Loucy (cell line): ENCODE measurements around the gene TP73.
A peak's percentile ranks its signal among the peaks of the same experiment; 100 is the strongest.

ENCODE experiments used
- H2AFZ ChIP-seq: fragments of 200-600 bp; sonication (generic); 2 replicates; pipeline ENCODE4 v1.6.0; 2016; ENCODE audit warnings: antibody characterized with exemption, mild to moderate bottlenecking, low read length, moderate library complexity
- H3F3A ChIP-seq: fragments of 200-600 bp; 2 replicates; pipeline ENCODE4 v1.6.0; 2016; ENCODE audit warnings: antibody characterized with exemption, low read depth, mild to moderate bottlenecking
- H3K27me3 ChIP-seq: fragments of 200-600 bp; sonication (generic); 2 replicates; pipeline ENCODE4 v1.6.1; 2014; ENCODE audit warnings: low read length, mild to moderate bottlenecking; ENCODE audit not compliant: insufficient read depth, poor library complexity, severe bottlenecking
- H3K36me3 ChIP-seq: fragments of 200-600 bp; sonication (generic); 2 replicates; pipeline ENCODE4 v1.6.1; 2016; ENCODE audit warnings: low read length; ENCODE audit not compliant: insufficient read depth
- H3K4me1 ChIP-seq: fragments of 200-600 bp; sonication (generic); 2 replicates; pipeline ENCODE4 v1.5.1; 2014; ENCODE audit warnings: low read length, mild to moderate bottlenecking; ENCODE audit not compliant: insufficient read depth, poor library complexity, severe bottlenecking
- H3K4me2 ChIP-seq: fragments of 200-600 bp; sonication (generic); 2 replicates; pipeline ENCODE4 v1.6.0; 2014; ENCODE audit warnings: antibody characterized with exemption, low read length, low read depth, mild to moderate bottlenecking; ENCODE audit not compliant: poor library complexity, severe bottlenecking
- H3K4me3 ChIP-seq: fragments of 200-600 bp; sonication (generic); 2 replicates; pipeline ENCODE4 v1.5.1; 2014; ENCODE audit warnings: low read length, mild to moderate bottlenecking, mixed read lengths; ENCODE audit not compliant: poor library complexity, severe bottlenecking
- H3K79me2 ChIP-seq: fragments of 200-600 bp; sonication (generic); 2 replicates; pipeline ENCODE4 v1.6.1; 2014; ENCODE audit warnings: low read length; ENCODE audit not compliant: insufficient read depth
- H3K9ac ChIP-seq: fragments of 200-600 bp; sonication (generic); 2 replicates; pipeline ENCODE4 v1.6.0; 2014; ENCODE audit warnings: mild to moderate bottlenecking, low read depth, low read length, moderate library complexity; ENCODE audit not compliant: poor library complexity, severe bottlenecking
- H3K9me2 ChIP-seq: fragments of 200-600 bp; sonication (generic); replicated peaks from 2 replicates; pipeline ENCODE4 v1.6.1; 2016; ENCODE audit warnings: low read depth, low read length, mixed read lengths
- H3K9me3 ChIP-seq: fragments of 200-600 bp; sonication (generic); 2 replicates; pipeline ENCODE4 v1.6.1; 2014; ENCODE audit warnings: mild to moderate bottlenecking, antibody characterized with exemption, low read length, low read depth; ENCODE audit not compliant: insufficient read depth
- H4K20me1 ChIP-seq: fragments of 200-600 bp; sonication (generic); 2 replicates; pipeline ENCODE4 v1.6.0; 2014; ENCODE audit warnings: antibody characterized with exemption, low read length, mild to moderate bottlenecking; ENCODE audit not compliant: insufficient read depth, poor library complexity, severe bottlenecking
- CTCF ChIP-seq: fragments of 200-600 bp; sonication (generic); conservative IDR thresholded peaks from 2 replicates; pipeline ENCODE4 v1.5.1; 2014; ENCODE audit warnings: mild to moderate bottlenecking, antibody characterized with exemption, low read length
- EZH2phosphoT487 ChIP-seq: fragments of 200-600 bp; IDR thresholded peaks from 2 replicates; pipeline ENCODE4 v1.6.1; 2018; ENCODE audit warnings: antibody characterized with exemption, mild to moderate bottlenecking, moderate library complexity, borderline replicate concordance

Gene TP73

GRCh38 chr1:3674100-3675094 lies 22.1 kb downstream of the TP73 start:
- H3K36me3 ChIP-seq, result no peaks in the 10 kb centered on the region
- no peaks in the 10 kb centered on the region for H4K20me1 ChIP-seq
- H2AFZ ChIP-seq, result no peak overlapping the region
- no peaks in the 10 kb centered on the region for H3K9me3 ChIP-seq
- H3K4me1 ChIP-seq, result peaks cover 21% of the 10 kb centered on the region
- H3K9me2 ChIP-seq, result no peaks in the 10 kb centered on the region
- no peak overlapping the region for H3K4me3 ChIP-seq
- TF ChIP-seq CTCF, result no peak
- no peak for TF ChIP-seq EZH2phosphoT487
- H3K4me2 ChIP-seq, result no peak overlapping the region
- no peak overlapping the region for H3K9ac ChIP-seq
- no peaks in the 10 kb centered on the region for H3K79me2 ChIP-seq
- H3F3A ChIP-seq, result no peaks in the 10 kb centered on the region
- no peaks in the 10 kb centered on the region for H3K27me3 ChIP-seq

- H3K9me2 ChIP-seq, result no peaks in the 10 kb centered on the region
- no peaks in the 10 kb centered on the region for H3F3A ChIP-seq
- no peak overlapping the region for H3K4me2 ChIP-seq
- no peaks in the 10 kb centered on the region for H4K20me1 ChIP-seq
- no peaks in the 10 kb centered on the region for H3K36me3 ChIP-seq
- H3K4me3 ChIP-seq, result no peak overlapping the region
- H3K9ac ChIP-seq, result no peak overlapping the region
- no peaks in the 10 kb centered on the region for H3K27me3 ChIP-seq
- no peak for TF ChIP-seq CTCF
- no peak for TF ChIP-seq EZH2phosphoT487
- H2AFZ ChIP-seq, result no peak overlapping the region
- no peaks in the 10 kb centered on the region for H3K9me3 ChIP-seq
- H3K4me1 ChIP-seq, result peaks cover 21% of the 10 kb centered on the region
- H3K79me2 ChIP-seq, result no peaks in the 10 kb centered on the region
Measured at GRCh38 chr1:3675436-3675835, 23.1 kb downstream of the TP73 start.

GRCh38 chr1:3676581-3677470 lies 24.5 kb downstream of the TP73 start:
- no peaks in the 10 kb centered on the region for H3F3A ChIP-seq
- peaks cover 21% of the 10 kb centered on the region for H3K4me1 ChIP-seq
- peak overlapping the region; percentile 58; the same call in 1 of the 2 replicates for H2AFZ ChIP-seq
- no peaks in the 10 kb centered on the region for H3K36me3 ChIP-seq
- no peaks in the 10 kb centered on the region for H3K27me3 ChIP-seq
- TF ChIP-seq CTCF (no peak), EZH2phosphoT487 (no peak)
- H3K9me2 ChIP-seq, result no peaks in the 10 kb centered on the region
- H3K4me2 ChIP-seq, result peak overlapping the region; percentile 58
- peak overlapping the region; percentile 18 for H3K4me3 ChIP-seq
- no peaks in the 10 kb centered on the region for H4K20me1 ChIP-seq
- H3K9ac ChIP-seq, result peak overlapping the region; percentile 49
- H3K9me3 ChIP-seq, result no peaks in the 10 kb centered on the region
- H3K79me2 ChIP-seq, result no peaks in the 10 kb centered on the region
